PC-3 (cell line): ENCODE results near the gene MAST4.

Source experiments
- CTCF ChIP-seq: fragments of 300-600 bp; sonication (generic); conservative IDR thresholded peaks from 2 replicates; pipeline ENCODE4 v1.5.1; 2017; ENCODE audit warnings: antibody characterized with exemption, low read depth, mild to moderate bottlenecking, low read length
- EZH2 ChIP-seq: fragments of 300-600 bp; sonication (generic); IDR thresholded peaks from one replicate; pipeline ENCODE4 v1.6.1; 2017; ENCODE audit warnings: antibody characterized with exemption, mild to moderate bottlenecking, low read length; ENCODE audit not compliant: unreplicated experiment
- EZH2phosphoT487 ChIP-seq: fragments of 300-600 bp; sonication (generic); IDR thresholded peaks from 2 replicates; pipeline ENCODE4 v1.6.1; 2018; ENCODE audit warnings: mild to moderate bottlenecking, antibody characterized with exemption, low read length, borderline replicate concordance

- TF ChIP-seq CTCF (no peak), EZH2 (no peak), EZH2phosphoT487 (no peak)
Measured at GRCh38 chr5:66818304-66818934, 222.2 kb downstream of the MAST4 start.
